Endothelial cell of umbilical vein (primary cell): ENCODE data around the gene RALGPS1.

Source experiments
- CTCF ChIP-seq, 2 donors: IDR thresholded peaks; 1 replicate in 1 of 2; 2 replicates in 1 of 2; pipeline ENCODE4 v1.5.1; 2011; ENCODE audit warnings: low read length in 2 of 2, mild to moderate bottlenecking in 2 of 2, moderate library complexity in 2 of 2, control low read depth in 1 of 2, inconsistent platforms in 1 of 2, low read depth in 1 of 2; ENCODE audit not compliant: insufficient read depth in 1 of 2; ENCODE audit errors: extremely low read depth in 1 of 2
- JUN ChIP-seq: IDR thresholded peaks from 2 replicates; pipeline ENCODE4 v1.6.1; 2011; ENCODE audit warnings: borderline replicate concordance, low read depth; ENCODE audit not compliant: insufficient read length, insufficient read depth
- POLR2AphosphoS5 ChIP-seq: IDR thresholded peaks from 2 replicates; pipeline ENCODE4 v1.6.1; 2012; ENCODE audit warnings: low read depth, mild to moderate bottlenecking, control low read depth, low read length, moderate library complexity; ENCODE audit not compliant: insufficient read depth

DNA sequence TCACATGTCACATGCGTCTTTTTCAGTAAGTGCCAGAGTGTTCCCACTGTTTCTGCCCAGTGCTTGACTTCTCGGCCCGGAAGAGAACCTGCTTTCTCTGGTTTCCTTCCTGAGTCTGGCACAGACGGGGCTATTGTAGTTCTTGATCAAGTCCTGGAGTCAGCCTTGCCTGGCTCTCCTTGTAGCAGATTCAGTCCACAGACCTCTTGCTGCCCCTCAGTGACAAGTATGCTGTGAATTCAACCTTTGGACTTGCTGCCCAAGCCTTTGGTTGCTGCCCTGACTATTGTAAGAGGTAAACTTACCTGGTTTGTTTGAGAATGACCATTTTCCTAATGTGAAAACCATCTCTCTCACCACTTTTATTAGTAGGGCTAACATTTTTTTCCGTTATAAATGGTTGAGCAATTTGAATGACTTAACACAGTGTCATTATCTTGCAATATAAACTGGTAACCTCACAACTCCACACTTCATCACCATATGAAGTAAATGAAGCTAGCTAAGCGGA is 29.4 kb upstream of the RALGPS1 start:
- TF ChIP-seq POLR2AphosphoS5 (no peak), CTCF (IDR thresholded peaks at IDR 0.05; ENCODE audit: extremely low read depth in 1 of 2, insufficient read depth in 1 of 2, low read depth in 1 of 2, low read length in 2 of 2) (no peak), JUN (no peak)
